HEK293 (cell line): ENCODE data around the gene ZMYND10.
A peak's percentile ranks its signal among the peaks of the same experiment; 100 is the strongest.

Source experiments
- HIC1 ChIP-seq: fragments of 450-650 bp; formaldehyde crosslinking; IDR thresholded peaks from 2 replicates; pipeline ENCODE4 v1.5.1; 2016; ENCODE audit warnings: missing biosample characterization, missing genetic modification characterization
- PRDM2 ChIP-seq: fragments of 450-650 bp; formaldehyde crosslinking; IDR thresholded peaks from 2 replicates; pipeline ENCODE4 v1.5.1; 2016; ENCODE audit warnings: missing biosample characterization, missing genetic modification characterization, borderline replicate concordance
- TCF7L2 ChIP-seq: IDR thresholded peaks from 2 replicates; pipeline ENCODE4 v1.6.1; 2011; ENCODE audit warnings: low read depth, mild to moderate bottlenecking, inconsistent platforms, low read length, moderate library complexity, borderline replicate concordance
- YY2 ChIP-seq: fragments of 450-650 bp; formaldehyde crosslinking; IDR thresholded peaks from 2 replicates; pipeline ENCODE4 v1.5.1; 2016; ENCODE audit warnings: missing biosample characterization, missing genetic modification characterization
- ZBTB48 ChIP-seq: fragments of 450-650 bp; formaldehyde crosslinking; IDR thresholded peaks from 2 replicates; pipeline ENCODE4 v1.5.1; 2016; ENCODE audit warnings: missing biosample characterization, missing genetic modification characterization
- ZBTB49 ChIP-seq: fragments of 450-650 bp; formaldehyde crosslinking; IDR thresholded peaks from 2 replicates; pipeline ENCODE4 v1.5.1; 2016; ENCODE audit warnings: missing biosample characterization, missing genetic modification characterization, low read depth
- ZEB2 ChIP-seq: fragments of 450-650 bp; formaldehyde crosslinking; IDR thresholded peaks from 2 replicates; pipeline ENCODE4 v1.5.1; 2016; ENCODE audit warnings: missing biosample characterization, missing genetic modification characterization
- ZFHX2 ChIP-seq: fragments of 450-650 bp; formaldehyde crosslinking; conservative IDR thresholded peaks from 2 replicates; pipeline ENCODE4 v1.5.1; 2016; ENCODE audit warnings: missing biosample characterization, missing genetic modification characterization
- ZNF214 ChIP-seq: fragments of 450-650 bp; formaldehyde crosslinking; IDR thresholded peaks from 2 replicates; pipeline ENCODE4 v1.5.1; 2017; ENCODE audit warnings: missing biosample characterization, mild to moderate bottlenecking, missing genetic modification characterization, borderline replicate concordance
- ZNF324 ChIP-seq: fragments of 450-650 bp; formaldehyde crosslinking; IDR thresholded peaks from 2 replicates; pipeline ENCODE4 v1.5.1; 2016; ENCODE audit warnings: missing biosample characterization, missing genetic modification characterization
- ZNF335 ChIP-seq: fragments of 450-650 bp; formaldehyde crosslinking; conservative IDR thresholded peaks from 2 replicates; pipeline ENCODE4 v1.5.1; 2016; ENCODE audit warnings: missing biosample characterization, missing genetic modification characterization
- ZNF433 ChIP-seq: fragments of 450-650 bp; formaldehyde crosslinking; IDR thresholded peaks from 2 replicates; pipeline ENCODE4 v1.5.1; 2016; ENCODE audit warnings: missing biosample characterization, missing genetic modification characterization, low read depth
- ZNF449 ChIP-seq: fragments of 450-650 bp; formaldehyde crosslinking; IDR thresholded peaks from 2 replicates; pipeline ENCODE4 v1.5.1; 2017; ENCODE audit warnings: missing biosample characterization, mild to moderate bottlenecking, missing genetic modification characterization, moderate library complexity
- ZNF549 ChIP-seq: fragments of 450-650 bp; IDR thresholded peaks from 2 replicates; pipeline ENCODE4 v1.5.1; 2018; ENCODE audit warnings: missing biosample characterization, missing genetic modification characterization, mild to moderate bottlenecking, inconsistent platforms, moderate library complexity
- ZSCAN30 ChIP-seq: fragments of 450-650 bp; IDR thresholded peaks from 2 replicates; pipeline ENCODE4 v1.5.1; 2018; ENCODE audit warnings: missing biosample characterization, mild to moderate bottlenecking, missing genetic modification characterization, moderate library complexity
- ZSCAN4 ChIP-seq: fragments of 450-650 bp; formaldehyde crosslinking; IDR thresholded peaks from 2 replicates; pipeline ENCODE4 v1.5.1; 2017; ENCODE audit warnings: missing biosample characterization, missing genetic modification characterization

The ZMYND10 gene

GRCh38 chr3:50358911-50359759, 13.6 kb upstream of the ZMYND10 start, which contains the start of gene TMEM115 (continued):
- no peak for TF ChIP-seq TCF7L2
- peak; percentile 44; the same call in 1 of the 2 replicates for TF ChIP-seq YY2 (tag by site-specific recombination)
- TF ChIP-seq ZNF549 (tag by site-specific recombination), result no peak
- peak; percentile 39; the same call in 1 of the 2 replicates for TF ChIP-seq ZBTB48
- TF ChIP-seq ZNF335 (tag by site-specific recombination), result peak; percentile 99
- peak; percentile 49 for TF ChIP-seq HIC1
- no peak for TF ChIP-seq ZNF433 (tag by site-specific recombination)
- peak; percentile 48; the same call in 1 of the 2 replicates for TF ChIP-seq ZEB2 (tag by site-specific recombination)
- 0 out of 2 replicates have a peak, but pooled peaks have one; percentile 20 for TF ChIP-seq ZNF449 (tag by site-specific recombination)
- peak; percentile 52; the same call in 1 of the 2 replicates for TF ChIP-seq ZNF324
- 0 out of 2 replicates have a peak, but pooled peaks have one; percentile 13 for TF ChIP-seq ZSCAN4 (tag by site-specific recombination)
- TF ChIP-seq PRDM2 (tag by site-specific recombination), result 0 out of 2 replicates have a peak, but pooled peaks have one; percentile 33
- peak; percentile 87 for TF ChIP-seq ZSCAN30
- no peak for TF ChIP-seq ZNF214
- TF ChIP-seq ZFHX2, result peak; percentile 32; the same call in 1 of the 2 replicates
- TF ChIP-seq ZBTB49 (tag by site-specific recombination), result no peak
